ENCODE data around the gene JUND.

The JUND gene

DNA sequence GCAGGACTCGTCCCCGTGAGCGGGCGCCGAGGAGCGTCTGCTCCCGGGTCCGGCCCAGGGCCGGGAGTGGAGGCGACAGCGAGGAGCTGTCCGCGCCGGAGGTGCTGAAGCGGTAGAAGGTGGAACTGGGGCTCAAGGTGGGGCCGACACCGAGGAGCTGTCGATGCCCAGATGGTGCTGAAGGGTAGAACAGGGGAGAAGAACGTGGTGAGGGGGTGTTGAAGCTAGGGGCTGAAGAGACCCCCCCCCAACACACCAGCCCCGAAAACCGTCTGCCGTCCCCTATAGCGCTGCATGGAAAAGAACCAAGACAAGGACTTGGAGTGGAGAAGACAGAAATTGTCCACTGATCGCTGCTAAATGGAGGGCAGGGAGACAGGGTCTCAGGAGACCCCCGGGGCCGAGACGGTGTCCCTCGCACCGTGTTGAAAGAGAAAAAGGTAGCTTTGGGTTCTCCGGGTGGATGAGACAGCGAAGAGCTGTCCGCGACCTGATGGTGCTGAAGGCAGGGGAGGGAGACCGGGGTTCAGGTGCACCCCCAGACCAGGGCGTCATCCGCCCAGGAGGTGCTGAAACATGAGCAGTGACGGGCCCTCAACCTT is 48.1 kb downstream of the JUND start:
- DNase-seq, result peak; percentile 33 to 54

DNA sequence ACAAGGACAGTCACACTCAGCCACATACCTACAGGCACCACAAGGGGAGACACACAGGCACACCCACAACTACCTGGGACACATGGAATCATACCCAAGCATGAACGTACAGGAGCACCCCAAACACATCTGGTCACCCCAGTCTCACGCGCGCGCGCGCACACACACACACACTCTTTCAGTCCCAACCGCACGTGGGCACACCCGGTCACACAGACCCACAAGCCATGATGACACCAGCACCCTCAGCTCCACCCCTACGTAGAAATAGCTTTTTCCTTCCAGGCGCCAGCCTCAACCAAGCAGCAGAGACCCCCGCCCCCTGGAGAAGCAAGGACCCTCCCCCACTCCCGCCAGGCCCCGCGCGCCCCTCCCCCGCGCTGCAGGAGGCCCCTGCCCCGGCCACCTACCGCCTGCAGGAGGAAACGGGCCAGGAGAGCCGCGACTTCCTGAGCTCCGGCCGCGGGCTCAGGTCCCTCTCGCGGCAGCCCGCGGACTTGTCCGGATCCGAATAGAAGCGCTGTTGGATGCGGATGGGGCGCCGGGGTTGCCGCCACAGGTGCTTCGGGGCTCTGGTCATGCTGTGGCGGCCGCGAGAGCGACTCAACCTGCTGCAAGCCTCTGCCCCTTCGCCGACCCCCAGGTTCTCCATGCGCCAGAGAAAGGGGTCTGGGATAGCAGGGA is 48.7 kb downstream of the JUND start:
- DNase-seq, result no peak

DNA sequence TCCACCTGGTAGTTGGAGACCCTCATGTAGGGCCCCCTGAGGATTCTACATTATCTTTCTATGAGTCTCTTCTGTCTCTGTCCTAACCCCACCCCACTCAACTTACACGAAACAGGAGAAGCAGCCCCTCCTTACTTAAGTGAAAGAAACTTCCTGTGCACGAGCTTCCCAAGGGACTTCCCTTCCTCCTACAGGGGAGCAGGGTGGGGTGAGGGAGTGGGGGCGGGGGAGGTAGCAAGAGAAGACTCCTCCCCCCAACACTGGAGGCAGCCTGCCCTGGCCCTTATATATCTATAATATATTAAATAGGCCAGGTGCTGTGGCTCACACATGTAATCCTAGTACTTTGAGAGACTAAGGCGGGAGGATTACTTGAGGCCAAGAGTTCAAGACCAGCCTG is 49.6 kb downstream of the JUND start:
- no peak for DNase-seq

DNA sequence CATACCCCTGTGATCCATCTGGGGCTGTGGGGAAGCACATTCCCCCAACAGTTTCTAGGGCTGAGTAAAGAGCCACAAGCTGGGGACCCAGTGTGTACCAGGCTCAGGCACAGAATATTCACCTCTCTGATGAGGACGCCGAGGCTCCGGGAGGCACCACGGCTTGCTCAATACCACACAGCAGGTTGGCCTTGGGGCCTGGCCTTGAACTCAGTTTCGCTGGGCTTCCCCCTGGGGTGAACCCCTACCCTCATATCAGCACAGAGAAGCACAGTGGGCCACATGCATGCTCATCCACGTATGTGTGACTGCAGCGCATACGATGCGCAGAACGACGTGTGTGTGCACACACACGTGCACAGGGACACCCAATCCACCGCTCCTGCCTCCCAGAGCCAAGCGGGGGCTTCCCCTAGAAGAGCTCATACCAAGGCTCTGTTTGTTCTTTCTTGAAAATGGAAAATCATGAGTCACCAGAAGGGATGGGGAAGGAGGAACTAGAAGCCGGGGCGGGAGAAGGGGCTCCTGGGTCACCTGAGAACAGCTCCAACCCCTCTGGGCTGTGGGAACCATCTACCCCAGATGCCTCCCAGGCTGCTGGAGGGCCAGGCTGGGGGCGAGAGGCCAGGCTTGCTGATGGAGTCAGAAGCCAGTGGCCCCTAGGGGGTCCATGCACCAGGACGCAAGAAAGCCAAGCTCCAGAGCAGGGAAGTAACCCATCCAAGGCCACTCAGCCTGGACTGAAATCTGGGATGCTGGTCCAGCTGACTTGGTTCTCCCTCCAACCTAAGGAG is 50.3 kb downstream of the JUND start:
- DNase-seq, result peak in 1 of 2 experiments; percentile 15

DNA sequence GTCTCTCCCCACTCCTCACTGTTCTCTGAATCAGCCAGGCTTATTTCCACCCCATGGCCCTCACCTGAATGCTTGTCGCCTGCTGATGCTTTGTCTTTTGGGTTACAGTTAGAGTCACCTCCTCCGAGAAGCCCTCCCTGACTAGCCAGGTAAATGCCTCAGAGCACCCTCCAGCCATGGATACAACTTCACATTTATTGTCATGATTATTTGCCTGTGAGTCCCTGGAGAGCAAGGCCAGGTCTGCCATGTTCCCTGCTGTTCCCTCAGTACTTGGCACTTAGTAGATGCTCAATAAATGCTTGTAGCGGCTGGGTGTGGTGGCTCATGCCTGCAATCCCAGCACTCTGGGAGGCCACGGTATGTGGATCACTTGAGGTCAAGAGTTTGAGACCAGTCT is 51.5 kb downstream of the JUND start:
- DNase-seq, result no peak

Data from Kasumi-1 (cell line).